NB4 (cell line): ENCODE data around the gene UPF1.

ENCODE experiments used
- DNase-seq: peaks from one replicate; pipeline ENCODE4 v3.0.0; 2010; ENCODE audit warnings: low read depth
- H3K4me3 ChIP-seq: one replicate; pipeline ENCODE4 v1.5.1; 2011; ENCODE audit warnings: mild to moderate bottlenecking, low read depth, low read length, moderate library complexity
- MAX ChIP-seq: IDR thresholded peaks from 2 replicates; pipeline ENCODE4 v1.6.1; 2011; ENCODE audit warnings: low read depth, low read length
- MYC ChIP-seq: IDR thresholded peaks from 2 replicates; pipeline ENCODE4 v1.6.1; 2011; ENCODE audit warnings: low read depth, low read length
- POLR2A ChIP-seq: IDR thresholded peaks from 2 replicates; pipeline ENCODE4 v1.6.1; 2011; ENCODE audit warnings: mild to moderate bottlenecking; ENCODE audit not compliant: insufficient read length; ENCODE audit errors: extremely low read depth
- TF ChIP-seq, protein P1 (sequence below): IDR thresholded peaks from one replicate; pipeline ENCODE4 v1.5.1; 2012; ENCODE audit warnings: low read depth, low read length

Gene UPF1

GRCh38 chr19:18905513-18906236 is 73.9 kb downstream of the UPF1 start:
- H3K4me3 ChIP-seq, result no peak overlapping the region
- TF ChIP-seq POLR2A (no peak), MYC (no peak), MAX (no peak)
- TF ChIP-seq, protein P1, sequence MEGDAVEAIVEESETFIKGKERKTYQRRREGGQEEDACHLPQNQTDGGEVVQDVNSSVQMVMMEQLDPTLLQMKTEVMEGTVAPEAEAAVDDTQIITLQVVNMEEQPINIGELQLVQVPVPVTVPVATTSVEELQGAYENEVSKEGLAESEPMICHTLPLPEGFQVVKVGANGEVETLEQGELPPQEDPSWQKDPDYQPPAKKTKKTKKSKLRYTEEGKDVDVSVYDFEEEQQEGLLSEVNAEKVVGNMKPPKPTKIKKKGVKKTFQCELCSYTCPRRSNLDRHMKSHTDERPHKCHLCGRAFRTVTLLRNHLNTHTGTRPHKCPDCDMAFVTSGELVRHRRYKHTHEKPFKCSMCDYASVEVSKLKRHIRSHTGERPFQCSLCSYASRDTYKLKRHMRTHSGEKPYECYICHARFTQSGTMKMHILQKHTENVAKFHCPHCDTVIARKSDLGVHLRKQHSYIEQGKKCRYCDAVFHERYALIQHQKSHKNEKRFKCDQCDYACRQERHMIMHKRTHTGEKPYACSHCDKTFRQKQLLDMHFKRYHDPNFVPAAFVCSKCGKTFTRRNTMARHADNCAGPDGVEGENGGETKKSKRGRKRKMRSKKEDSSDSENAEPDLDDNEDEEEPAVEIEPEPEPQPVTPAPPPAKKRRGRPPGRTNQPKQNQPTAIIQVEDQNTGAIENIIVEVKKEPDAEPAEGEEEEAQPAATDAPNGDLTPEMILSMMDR, result no peak
- no peak for DNase-seq

GRCh38 chr19:18906605-18907519 is 75.1 kb downstream of the UPF1 start:
- TF ChIP-seq POLR2A, result no peak
- TF ChIP-seq, protein P1, result no peak
- TF ChIP-seq MYC, result no peak
- TF ChIP-seq MAX, result no peak
- DNase-seq, result no peak
- no peak overlapping the region for H3K4me3 ChIP-seq

DNA sequence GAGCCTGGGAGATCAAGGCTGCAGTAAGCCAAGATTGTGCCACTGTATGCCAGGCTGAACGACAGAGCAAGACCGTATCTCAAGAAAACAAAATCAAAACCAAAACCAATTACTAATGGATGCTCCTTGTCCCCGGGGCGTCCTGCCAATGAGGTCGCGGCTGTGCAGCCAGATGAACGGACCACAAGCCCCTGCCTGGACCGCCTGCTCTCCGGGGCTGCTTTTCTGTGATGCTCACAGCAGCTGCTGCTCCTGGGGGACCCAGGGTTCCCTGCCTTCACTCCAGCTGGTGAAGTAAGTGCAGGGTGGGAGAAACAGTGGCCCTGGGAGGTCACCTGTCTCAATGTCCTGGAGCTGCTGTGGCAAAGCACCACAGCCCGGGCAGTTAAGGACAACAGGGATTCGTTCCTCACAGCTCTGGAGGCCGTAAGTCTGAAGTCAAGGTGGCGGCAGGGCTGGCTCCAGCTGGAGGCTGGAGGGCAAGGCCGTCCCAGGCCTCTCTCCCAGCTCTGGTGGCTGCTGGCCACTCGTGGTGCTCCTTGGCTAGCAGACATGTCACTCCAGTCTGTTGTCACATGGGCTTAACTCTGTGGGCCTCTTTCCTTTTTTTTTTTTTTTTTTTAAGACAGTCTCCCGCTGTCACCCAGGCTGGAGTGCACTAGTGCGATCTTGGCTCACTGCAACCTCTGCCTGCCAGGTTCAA is 77.3 kb downstream of the UPF1 start:
- H3K4me3 ChIP-seq, result no peak overlapping the region
- DNase-seq, result no peak
- TF ChIP-seq MYC (no peak), POLR2A (no peak), MAX (no peak)
- TF ChIP-seq, protein P1, result no peak

- TF ChIP-seq POLR2A, result no peak
- TF ChIP-seq, protein P1, result no peak
- no peak for TF ChIP-seq MYC
- TF ChIP-seq MAX, result no peak
- no peak for DNase-seq
Observed at GRCh38 chr19:18910010-18910409, 78.3 kb downstream of the UPF1 start.

DNA sequence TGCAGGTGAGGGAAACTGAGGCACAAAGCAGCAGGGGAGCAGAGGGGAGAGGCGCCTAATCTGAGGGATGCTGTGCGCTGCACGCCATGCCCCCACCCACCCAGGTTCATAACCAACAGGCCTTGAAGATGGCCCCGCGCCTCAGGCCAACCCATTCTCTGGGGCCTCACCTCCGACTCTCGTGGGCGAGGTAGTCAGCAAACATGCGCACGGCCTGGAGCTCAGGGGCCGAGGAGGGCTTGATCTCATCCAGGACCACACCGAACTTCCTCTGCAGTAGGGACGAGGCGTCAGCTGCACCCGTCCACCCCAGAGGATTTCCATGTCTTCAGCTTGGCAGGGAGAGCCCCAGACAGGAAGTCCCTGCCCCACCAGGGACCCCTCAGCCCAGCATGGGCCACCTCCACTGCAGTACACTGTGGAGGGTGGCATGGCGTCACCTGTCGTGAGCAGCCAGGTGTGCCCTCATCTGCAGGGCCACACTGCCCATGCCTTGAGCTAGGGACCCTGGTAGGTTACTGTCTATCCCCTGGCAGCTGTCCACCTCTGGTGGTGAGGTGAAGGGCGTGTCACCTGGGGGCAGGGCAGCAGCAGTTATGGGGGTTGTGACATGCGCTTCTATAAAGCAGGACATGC is 79.2 kb downstream of the UPF1 start:
- TF ChIP-seq MAX (no peak), MYC (no peak), POLR2A (no peak)
- TF ChIP-seq, protein P1, result no peak
- DNase-seq, result no peak
- H3K4me3 ChIP-seq, result no peak overlapping the region

More at GRCh38 chr19:18910010-18910409, 78.3 kb downstream of the UPF1 start:
- no peak overlapping the region for H3K4me3 ChIP-seq
